Fibroblast of the conjunctiva (primary cell): ENCODE data around the gene AKNA.

Experiments used
- DNase-seq: peaks from one replicate; pipeline ENCODE4 v3.0.0-alpha.2; 2010; ENCODE audit warnings: low read depth

The AKNA gene

GRCh38 chr9:114396558-114397218 lies 8.9 kb upstream of the AKNA start:
- peak; percentile 98 for DNase-seq

- no peak for DNase-seq
Observed at GRCh38 chr9:114395768-114396167, 8.0 kb upstream of the AKNA start.

- DNase-seq, result no peak
Observed at GRCh38 chr9:114395334-114395617, 7.5 kb upstream of the AKNA start.

- no peak for DNase-seq
Observed at GRCh38 chr9:114394523-114395333, 6.9 kb upstream of the AKNA start.

GRCh38 chr9:114392749-114393112 lies 4.9 kb upstream of the AKNA start:
- DNase-seq, result no peak

GRCh38 chr9:114390952-114391351 lies 3.2 kb upstream of the AKNA start:
- no peak for DNase-seq

GRCh38 chr9:114389612-114390368 lies 2.0 kb upstream of the AKNA start:
- DNase-seq, result no peak

- DNase-seq, result no peak
Observed at GRCh38 chr9:114388764-114389375, 1.1 kb upstream of the AKNA start.

- DNase-seq, result no peak
Observed at GRCh38 chr9:114388357-114388682, 538 bp upstream of the AKNA start.

GRCh38 chr9:114386886-114387679 lies 699 bp downstream of the AKNA start:
- DNase-seq, result no peak

- DNase-seq, result no peak
Observed at GRCh38 chr9:114386361-114386885, 1.4 kb downstream of the AKNA start.

- DNase-seq, result peak; percentile 80
Observed at GRCh38 chr9:114385397-114386181, 2.2 kb downstream of the AKNA start.

GRCh38 chr9:114384836-114385396 lies 2.9 kb downstream of the AKNA start:
- DNase-seq, result no peak

GRCh38 chr9:114384341-114384740 lies 3.4 kb downstream of the AKNA start:
- no peak for DNase-seq

GRCh38 chr9:114383521-114384231 lies 4.1 kb downstream of the AKNA start:
- no peak for DNase-seq

GRCh38 chr9:114382699-114383520 lies 4.9 kb downstream of the AKNA start:
- no peak for DNase-seq

- DNase-seq, result no peak
Observed at GRCh38 chr9:114378883-114379282, 8.9 kb downstream of the AKNA start.

- DNase-seq, result no peak
Observed at GRCh38 chr9:114378016-114378415, 9.8 kb downstream of the AKNA start.
